Frontal cortex (tissue), 4 donors: ENCODE results near the gene ACRV1. TPM values are rescaled to one million over a fixed set of nuclear protein-coding genes. Genes with fewer than 3 reads are reported as not detected.
"Not testable (repeated sequence)": the region's sequence is repeated elsewhere in the genome, so short reads cannot be mapped to it uniquely, and the experiment has no call there.

Experiments used
- DNase-seq, 2 donors: peaks; one replicate each; pipeline ENCODE4 v3.0.0; 2012; ENCODE audit warnings: low spot score in 2 of 2
- FAIRE-seq: peaks from 2 replicates; lab custom pipeline; 2012; peaks lifted over from hg19 to GRCh38; lab: Jason Lieb, UNC
- total RNA-seq: library from RNA; depleted of rRNA; stranded (reverse); fragments of >200 nt; gene quantifications from one replicate; pipeline ENCODE4 v1.2.3, GENCODE V29; 2014
- donor health status: control.
- donor health status: control.
- donor health status: control.

Gene ACRV1, protein sequence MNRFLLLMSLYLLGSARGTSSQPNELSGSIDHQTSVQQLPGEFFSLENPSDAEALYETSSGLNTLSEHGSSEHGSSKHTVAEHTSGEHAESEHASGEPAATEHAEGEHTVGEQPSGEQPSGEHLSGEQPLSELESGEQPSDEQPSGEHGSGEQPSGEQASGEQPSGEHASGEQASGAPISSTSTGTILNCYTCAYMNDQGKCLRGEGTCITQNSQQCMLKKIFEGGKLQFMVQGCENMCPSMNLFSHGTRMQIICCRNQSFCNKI
- total RNA-seq, result 0.82 TPM

DNA sequence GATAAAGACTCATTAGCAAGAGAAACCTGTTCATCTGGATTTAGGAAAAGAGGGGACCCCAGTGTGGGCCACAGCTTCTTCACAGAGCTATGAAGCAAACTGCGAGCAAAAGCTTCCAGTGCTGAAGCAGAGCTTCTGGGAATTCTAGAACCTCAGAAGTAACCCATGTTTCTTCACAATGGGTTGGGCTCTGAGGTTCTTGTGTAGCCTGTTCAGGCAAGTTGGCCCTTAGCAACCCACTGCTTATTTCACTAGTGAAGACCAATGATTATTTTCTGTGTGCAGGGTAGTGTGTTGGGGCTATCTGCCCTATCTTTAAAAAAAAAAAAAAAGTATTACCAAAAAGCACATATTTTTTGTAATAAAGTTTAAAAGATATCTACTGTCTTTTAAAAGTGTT, at the start of gene ACRV1:
TSS of gene ACRV1 (minus strand) at position 101 of the 400 bp plus-strand sequence. CDS start at position 34, 67 bp downstream.
- no peak for FAIRE-seq
- no peak for DNase-seq

DNA sequence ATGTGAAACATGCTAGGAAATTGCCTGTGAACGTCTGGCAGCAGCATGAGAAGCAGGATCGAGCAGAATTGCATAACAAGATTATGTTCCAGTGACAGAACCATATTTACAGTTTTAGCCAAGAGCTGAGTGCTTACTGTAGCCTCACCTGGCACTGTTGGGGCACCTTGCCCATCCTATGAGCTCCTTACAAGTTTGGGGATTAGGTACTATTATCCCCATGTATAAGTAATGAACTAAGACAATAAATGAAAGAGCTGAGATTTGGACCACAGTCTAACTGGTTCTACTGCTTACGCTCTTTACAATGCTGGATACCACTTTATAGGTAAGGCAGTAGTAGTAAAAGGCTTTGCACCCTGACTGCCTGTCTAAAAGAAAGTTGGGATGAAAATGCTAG, 48.3 kb upstream of the ACRV1 start:
- DNase-seq, result no peak
- FAIRE-seq, result no peak

DNA sequence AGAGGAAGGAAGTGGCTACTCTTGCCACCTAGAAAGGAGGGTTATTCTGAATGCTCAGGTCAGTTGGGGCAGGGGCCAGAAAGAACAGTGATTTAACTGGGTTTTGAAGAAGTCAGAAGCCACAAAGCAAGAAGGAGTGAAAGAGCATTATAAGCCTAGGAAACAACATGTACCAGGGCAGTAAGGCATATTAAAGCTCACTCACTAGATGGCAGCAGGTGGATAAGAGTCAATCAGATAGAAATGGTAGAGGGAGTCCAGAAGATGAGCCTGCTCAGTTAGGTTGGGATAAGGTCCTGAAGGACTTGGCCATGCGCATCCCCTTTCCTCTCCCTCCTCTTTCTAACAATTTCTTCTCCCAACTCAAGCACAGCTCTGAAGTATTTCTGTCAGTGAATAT, 43.5 kb upstream of the ACRV1 start:
- no peak for FAIRE-seq
- DNase-seq, result no peak

DNA sequence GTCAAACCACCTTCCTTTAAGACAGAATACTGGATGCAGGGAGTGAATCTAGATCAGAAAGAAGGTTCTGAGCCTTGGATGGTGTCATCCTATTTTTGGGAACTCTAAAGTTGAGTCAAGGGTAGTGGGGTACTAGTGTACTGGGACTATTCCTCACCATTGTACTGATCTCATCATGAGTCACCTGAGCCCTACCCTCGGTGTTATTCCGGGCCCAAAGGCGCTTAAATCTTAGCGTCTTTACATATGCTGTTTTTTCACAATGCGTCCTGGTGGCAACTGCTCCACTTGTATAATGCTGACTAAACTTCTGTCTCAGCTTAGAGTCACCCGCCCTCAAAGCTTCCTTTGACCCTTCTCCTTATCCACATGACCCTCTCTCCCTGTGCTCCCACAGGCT, 40.1 kb upstream of the ACRV1 start:
- FAIRE-seq, result no peak
- no peak for DNase-seq

DNA sequence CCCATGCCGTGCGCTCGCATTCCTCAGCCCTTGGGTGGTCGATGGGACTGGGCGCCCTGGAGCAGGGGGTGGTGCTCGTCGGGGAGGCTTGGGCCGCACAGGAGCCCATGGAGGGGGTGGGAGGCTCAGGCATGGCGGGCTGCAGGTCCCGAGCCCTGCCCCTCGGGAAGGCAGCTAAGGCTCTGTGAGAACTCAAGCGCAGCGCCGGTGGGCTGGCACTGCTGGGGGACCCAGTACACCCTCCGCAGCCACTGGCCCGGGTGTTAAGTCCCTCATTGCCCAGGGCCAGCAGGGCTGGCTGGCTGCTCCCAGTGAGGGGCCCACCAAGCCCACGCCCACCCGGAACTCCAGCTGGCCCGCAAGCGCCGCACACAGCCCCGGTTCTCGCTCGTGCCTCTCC, 24.0 kb upstream of the ACRV1 start:
- DNase-seq, FAIRE-seq: not testable (repeated sequence)

DNA sequence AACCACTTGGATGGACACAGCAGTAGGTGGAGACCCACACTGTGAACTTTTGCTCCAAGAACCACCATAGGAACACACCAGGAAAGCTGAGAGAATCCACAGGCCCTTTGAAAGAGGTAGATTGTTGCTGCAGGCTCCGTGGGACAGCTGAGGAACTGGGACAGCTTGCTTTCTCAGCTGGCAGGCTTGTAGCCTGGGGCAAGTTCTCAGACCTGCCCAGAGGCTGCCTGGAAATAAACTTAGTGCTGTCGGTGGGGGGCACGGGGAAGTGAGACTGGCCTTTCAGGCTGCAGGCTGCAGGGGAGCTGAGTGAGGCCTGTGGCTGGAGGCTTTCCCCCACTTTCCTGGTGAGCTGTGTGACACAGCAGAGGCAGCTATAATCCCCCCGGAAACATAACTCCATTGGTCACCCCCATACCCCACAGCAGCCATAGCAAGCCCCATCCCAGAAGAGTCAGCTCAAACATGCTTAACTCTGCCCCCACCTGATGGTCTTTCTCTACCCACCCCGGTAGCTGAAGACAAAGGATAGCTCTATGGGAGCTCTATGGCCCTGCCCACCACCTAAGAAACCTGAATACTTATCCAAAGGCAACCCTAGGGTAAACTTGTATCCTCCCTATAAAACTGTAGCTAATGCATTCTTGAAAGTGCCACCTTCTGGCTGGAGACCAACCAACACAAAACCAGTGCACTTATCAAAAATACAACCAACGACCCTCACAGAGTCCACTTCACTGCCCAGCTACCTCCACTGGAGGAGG, 21.4 kb upstream of the ACRV1 start:
- DNase-seq, result no peak
- no peak for FAIRE-seq

DNA sequence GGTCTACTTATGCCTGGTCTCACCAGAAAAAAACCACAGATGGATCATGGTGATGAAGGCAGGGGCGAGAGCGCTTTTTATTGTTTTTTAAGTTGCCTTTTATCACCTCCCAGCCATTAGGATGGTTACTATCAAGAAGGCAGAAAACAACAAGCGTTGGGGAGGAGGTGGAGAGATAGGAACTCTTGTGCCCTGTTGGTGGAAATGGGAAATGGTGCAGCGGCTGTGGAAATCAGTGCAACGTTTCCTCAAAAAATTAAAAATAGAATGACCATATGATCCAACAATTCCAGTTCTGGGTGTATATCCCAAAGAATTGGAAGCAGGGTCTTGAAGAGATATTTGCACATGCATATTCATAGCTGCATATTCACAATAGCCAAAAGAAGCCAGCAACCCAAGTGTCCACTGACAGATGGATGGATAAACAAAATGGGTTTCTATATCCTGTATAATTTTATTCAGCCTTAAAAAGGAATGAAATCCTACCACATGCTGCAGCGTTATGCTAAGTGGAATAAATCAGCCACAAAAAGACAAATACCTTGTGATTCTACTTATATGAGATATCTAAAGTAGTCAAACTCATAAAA, 20.5 kb upstream of the ACRV1 start:
- no peak for DNase-seq
- FAIRE-seq, result no peak

DNA sequence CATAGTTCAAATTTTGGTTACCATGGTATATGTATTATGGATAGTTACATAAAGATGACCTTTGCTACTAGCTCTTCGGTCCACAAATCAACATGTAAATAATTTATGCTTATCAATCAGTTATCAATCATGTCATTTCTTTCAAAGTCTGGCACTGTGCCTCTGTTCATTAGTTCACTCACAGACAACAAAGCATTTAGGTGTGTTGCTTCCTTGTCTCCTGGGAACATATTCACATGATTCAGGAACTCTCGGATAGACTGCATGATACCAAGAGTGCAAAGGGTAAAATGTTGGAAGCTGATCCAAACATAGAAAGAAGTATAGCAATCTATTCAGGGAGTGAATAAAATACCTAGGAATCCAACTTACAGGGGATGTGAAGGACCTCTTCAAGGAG, 14.3 kb upstream of the ACRV1 start:
- DNase-seq (no peak), FAIRE-seq (no peak)

DNA sequence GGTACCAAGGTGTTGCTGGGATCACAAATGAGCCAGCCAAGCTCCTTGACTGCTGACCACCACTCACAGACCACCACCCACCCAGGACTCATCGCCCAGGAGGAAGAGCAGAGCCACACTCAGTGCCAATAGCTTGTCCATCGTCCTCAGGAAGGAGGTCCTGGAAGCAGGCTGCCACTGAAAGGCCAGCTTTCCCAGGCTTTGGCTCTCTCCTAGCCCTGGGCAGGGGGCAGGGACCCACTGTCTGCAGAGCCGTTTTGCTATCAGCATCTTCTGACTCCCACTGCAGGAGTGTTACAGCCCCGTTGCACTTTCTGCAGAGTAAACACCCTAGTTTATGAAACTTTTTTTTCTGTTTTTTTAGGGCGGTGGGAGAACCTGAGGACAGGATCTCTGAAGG, 12.2 kb upstream of the ACRV1 start:
- DNase-seq, result no peak
- FAIRE-seq, result no peak

DNA sequence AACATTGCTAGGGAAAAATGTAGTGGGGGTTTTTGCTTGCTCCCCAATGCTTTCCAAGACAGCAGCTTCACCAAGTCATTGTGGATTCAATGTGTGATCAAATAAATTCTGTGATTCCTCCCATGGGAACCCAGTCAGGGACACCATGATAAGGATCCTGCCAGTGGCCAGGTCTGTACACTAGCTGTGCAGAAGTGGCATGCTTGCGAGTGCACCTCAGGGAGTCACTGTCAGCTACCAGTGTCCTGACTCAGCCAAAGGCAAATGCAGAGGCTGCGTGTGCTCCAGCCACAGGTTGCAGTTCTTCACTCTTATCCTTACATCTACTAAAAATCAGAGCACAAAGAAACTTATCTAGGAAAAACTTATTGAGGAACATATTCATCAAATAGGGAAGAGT, 9.4 kb upstream of the ACRV1 start:
- DNase-seq, result no peak
- no peak for FAIRE-seq

DNA sequence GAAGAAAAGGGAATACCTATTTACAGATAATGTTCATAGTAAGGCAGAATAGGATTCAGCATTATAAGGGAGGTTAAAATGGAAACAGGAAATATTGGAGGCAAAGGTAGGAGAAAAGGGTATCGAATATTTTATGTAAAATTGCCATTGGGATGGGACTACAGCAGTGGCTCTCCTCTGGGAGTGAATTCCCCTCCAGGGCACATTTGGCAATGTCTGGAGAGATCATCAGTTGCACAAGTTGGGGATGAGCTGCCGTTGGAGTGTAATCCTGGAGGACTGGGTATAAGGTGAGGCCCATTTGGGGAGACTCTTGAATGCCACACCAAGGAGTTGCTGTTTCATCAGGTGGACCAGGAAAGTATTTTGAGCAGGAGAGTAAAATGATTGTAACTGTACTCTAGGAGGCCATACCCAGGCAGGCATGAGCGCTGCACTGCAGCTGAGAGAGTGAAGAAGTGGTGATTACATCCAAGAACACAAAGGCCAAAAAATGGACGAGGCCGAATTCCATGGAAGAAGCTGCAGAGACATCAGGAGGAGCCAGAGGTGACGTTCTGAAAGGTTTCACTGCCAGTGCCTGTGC, 8.7 kb upstream of the ACRV1 start:
- FAIRE-seq (no peak), DNase-seq (no peak)

DNA sequence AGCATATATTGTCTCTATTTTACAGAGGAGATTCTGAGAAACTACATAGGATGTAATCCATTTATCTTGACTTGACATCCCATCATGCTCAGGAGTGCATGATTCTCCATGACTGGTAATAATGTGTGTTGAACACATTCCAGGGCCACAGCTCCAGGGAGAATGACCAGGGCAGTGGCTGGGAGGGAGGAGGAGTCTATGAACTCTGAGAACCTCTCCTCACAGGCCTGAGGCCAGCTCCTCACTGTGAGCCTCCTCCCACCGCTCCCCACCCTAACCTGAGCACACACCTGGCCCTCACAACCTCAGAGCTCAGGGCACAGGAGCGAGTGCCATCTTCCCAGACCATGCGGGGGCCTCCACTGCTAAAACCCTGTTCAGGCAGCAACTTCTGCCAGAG, 8.0 kb upstream of the ACRV1 start:
- FAIRE-seq, result no peak
- no peak for DNase-seq

DNA sequence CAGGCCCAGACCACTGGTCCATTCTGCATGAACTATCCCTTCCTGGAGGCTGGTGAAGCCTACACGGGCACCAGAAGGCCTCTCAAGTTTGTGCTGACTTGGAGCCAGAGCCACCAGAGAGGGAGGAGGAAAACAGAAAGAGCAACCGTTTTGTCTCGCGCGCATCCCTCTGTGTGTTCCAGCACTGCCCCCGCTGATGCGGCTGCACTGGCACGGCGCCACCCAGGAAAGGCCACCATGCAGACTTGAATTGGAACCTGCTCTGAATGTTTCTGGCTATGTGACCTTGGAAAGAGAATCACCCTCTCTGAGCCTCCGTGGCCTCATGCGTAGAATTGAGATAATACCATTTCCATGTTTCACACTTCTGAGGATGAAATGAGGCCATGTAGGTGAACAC, 7.4 kb upstream of the ACRV1 start:
- DNase-seq (no peak), FAIRE-seq (no peak)

DNA sequence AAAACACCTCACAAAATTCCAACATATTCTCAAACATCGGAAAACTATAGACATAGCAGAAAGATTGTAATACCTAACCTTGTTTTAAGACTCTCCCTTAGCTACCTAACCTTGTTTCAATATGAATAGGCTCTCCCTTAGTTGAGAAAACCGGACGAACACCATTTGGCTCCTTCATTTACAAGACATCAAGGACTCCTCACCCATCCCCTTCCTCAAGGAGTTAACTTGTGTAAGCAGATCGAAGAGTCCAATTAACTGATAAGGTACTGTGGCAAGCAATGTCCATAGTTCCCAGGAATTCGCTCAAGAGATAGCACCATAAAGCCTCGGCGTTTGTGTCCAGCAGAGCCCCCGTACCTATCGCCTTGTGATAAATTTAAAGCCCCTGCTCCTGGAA, 4.6 kb upstream of the ACRV1 start:
- FAIRE-seq (no peak), DNase-seq (no peak)

DNA sequence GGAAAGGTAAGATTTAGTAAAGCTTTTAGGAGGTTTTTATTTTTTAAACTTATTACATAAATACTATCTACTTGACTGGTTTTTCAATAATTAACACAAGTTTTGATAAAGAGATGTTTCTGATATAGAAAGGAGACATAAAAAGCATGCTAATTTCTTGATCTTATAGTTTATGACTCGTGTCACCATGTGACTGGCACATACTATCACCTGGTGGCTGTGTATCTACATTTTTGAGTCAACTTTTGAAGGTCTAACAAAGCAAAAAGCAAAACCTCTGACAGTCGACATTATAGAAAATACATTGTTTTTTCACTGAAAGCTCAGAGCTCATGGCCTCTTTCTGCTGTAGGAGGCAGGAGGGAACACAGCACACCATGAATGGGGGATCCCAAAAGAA, 810 bp downstream of the ACRV1 start:
- DNase-seq, result no peak
- FAIRE-seq, result no peak

DNA sequence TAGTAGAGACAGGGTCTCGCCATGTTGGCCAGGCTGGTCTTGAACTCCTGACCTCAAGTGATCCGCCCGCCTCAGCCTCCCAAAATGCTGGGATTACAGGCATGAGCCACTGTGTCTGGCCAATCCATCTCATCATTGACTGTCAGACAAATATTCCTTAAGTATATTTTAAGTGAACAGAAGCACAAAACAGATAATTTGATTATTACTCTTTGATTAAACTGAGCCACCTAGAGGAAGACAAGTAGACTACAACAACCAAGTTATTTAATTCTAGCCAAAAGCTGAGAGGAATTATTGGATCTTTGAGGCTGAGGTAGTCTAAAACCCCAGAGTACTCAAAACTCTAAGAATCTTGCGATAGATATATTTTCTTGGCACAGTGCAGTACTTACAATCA, 1.2 kb downstream of the ACRV1 start:
- no peak for DNase-seq
- FAIRE-seq, result no peak

DNA sequence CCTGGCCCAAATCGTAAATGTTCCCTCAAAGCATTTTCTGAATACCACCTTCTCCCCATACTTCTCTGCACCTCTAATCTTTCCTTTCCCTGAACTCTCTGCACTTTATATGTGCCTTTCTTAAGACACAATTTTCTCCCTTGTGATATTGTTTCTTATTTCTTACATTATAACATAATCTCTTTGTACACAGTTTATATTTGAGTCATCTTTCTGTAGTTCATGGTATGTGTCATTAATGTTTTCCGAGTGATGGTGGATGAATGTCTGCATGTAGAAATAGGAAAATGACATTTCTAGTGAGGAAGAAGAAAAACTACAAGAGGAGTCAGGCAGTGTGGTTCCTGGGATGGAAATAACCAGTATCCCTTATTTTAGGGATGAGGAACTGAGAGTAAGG, 5.5 kb downstream of the ACRV1 start:
- FAIRE-seq, result no peak

DNA sequence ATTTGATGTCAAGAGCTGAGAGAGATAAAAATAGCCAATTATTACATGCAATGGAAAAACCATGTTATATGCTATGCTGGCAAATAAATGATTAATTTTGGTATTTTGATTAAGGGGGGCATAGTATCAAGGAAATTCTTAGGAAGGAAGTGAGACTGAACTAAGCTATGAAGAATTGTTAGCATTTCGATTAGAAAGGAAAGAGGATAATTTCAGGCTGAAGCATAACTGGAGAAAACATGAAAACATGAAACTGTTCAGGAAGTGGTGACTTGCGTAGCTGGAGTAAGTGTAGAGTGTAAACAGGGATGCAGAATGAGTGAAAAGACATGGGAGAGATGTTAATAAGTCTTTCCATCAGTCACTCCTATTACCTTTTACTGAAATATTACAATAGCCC, 6.4 kb downstream of the ACRV1 start:
- FAIRE-seq, result no peak
- no peak for DNase-seq

More for the DNA sequence above, 5.5 kb downstream of the ACRV1 start:
- no peak for DNase-seq

DNA sequence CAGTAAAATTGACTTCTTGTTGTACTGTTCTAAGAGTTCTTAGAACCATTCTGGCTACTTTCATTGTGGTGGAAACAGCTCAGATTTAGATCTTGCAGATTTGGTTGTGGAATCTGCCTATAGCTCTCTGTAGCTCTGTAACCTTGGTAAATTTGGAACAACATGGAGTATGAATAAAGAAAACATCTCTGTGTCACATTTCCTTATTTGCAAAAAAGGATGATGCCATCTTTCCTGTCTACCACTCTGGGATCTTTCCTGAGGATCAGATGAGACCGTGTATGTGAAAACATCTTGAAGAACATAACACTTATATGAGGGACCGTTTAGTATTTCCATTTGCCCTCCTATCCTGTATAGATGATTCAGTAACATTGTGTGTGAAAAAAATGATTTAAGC, 9.1 kb downstream of the ACRV1 start:
- no peak for DNase-seq
- no peak for FAIRE-seq

DNA sequence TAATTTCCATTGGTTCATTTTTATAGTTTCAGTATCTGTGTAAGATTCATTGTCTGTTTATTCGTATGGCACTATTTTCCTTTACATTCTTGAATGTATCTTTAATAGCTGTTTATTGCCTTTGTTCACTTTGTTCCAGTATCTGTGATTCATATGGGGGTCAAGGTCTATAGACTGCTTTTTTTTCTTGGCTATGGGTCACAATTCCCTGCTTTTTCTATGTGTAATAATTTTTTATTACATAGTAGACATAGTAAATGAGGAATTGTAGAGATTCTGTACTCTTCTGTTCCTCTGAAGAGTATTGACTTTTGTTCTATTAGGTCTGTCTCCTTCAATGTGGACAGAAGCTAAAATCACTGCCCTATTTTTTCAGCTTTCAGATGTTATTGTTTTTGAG, 10.5 kb downstream of the ACRV1 start:
- DNase-seq (no peak), FAIRE-seq (no peak)

DNA sequence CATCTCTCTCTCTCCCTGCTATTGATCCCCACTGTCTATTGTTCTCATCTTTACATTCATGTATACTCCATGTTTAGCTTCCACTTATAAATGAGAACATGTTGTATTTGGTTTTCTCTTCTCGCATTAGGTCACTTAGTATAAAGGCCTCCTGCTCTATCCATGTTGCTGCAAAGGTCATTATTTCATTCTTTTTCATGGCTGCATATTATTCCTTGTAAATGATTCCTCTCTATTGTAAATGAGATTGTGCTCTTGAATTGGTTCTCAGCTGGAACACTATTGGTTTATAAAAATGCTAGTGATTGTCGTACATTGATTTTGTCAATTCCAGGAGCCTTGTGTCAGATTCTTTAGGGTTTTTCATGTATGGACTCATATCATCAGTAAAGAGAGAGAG, 13.5 kb downstream of the ACRV1 start:
- FAIRE-seq, result no peak
- no peak for DNase-seq
